Measurements from ENCODE around the gene UPF1.
A peak's percentile ranks its signal among the peaks of the same experiment; 100 is the strongest.

UPF1 gene

DNA sequence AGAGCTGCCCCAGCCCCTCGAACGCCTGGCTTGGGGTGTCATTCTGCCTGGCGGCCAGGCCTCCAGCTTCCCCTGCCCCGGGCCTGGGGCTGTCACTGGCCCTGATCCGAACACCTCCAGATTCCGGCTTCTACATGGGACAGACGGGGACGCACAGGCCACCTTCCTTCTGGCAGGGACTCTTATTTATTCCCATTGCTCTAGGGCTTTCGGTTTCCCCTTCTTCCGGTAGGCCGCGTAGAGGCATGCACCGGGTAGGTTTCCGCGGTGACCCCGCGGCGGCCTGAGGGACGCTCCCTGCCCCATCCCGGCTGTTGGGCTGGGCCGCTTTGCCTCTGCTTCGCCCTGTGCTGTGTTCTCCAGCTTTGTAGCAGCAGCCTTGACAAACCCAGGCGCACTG is 36.0 kb downstream of the UPF1 start:
- H3K27me3 Mint-ChIP-seq, result no peaks in the 10 kb centered on the region
- peaks cover 10% of the 10 kb centered on the region for H3K4me1 Mint-ChIP-seq
- H3K9me3 Mint-ChIP-seq, result no peaks in the 10 kb centered on the region
- no peak overlapping the region for H3K27ac Mint-ChIP-seq
- no peak overlapping the region for H3K4me3 Mint-ChIP-seq
- peaks cover 5% of the 10 kb centered on the region for H3K36me3 Mint-ChIP-seq

GRCh38 chr19:18868380-18869022 is 36.7 kb downstream of the UPF1 start:
- Mint-ChIP-seq H3K27me3 (no peaks in the 10 kb centered on the region), H3K4me1 (peaks cover 10% of the 10 kb centered on the region), H3K36me3 (peaks cover 5% of the 10 kb centered on the region), H3K4me3 (no peak overlapping the region), H3K9me3 (no peaks in the 10 kb centered on the region), H3K27ac (no peak overlapping the region)

GRCh38 chr19:18869023-18869618 is 37.4 kb downstream of the UPF1 start:
- Mint-ChIP-seq H3K4me3 (no peak overlapping the region), H3K36me3 (peaks cover 5% of the 10 kb centered on the region), H3K27ac (no peak overlapping the region), H3K27me3 (no peaks in the 10 kb centered on the region), H3K4me1 (peaks cover 10% of the 10 kb centered on the region), H3K9me3 (no peaks in the 10 kb centered on the region)

- H3K9me3 Mint-ChIP-seq, result no peaks in the 10 kb centered on the region
- no peaks in the 10 kb centered on the region for H3K27me3 Mint-ChIP-seq
- H3K27ac Mint-ChIP-seq, result no peak overlapping the region
- H3K36me3 Mint-ChIP-seq, result peaks cover 5% of the 10 kb centered on the region
- peaks cover 10% of the 10 kb centered on the region for H3K4me1 Mint-ChIP-seq
- no peak overlapping the region for H3K4me3 Mint-ChIP-seq
Measured at GRCh38 chr19:18869781-18870530, 38.2 kb downstream of the UPF1 start.

GRCh38 chr19:18870531-18871172 is 38.9 kb downstream of the UPF1 start:
- peaks cover 10% of the 10 kb centered on the region for H3K4me1 Mint-ChIP-seq
- peaks cover 5% of the 10 kb centered on the region for H3K36me3 Mint-ChIP-seq
- no peak overlapping the region for H3K27ac Mint-ChIP-seq
- no peaks in the 10 kb centered on the region for H3K9me3 Mint-ChIP-seq
- H3K4me3 Mint-ChIP-seq, result peak overlapping the region; percentile 47
- H3K27me3 Mint-ChIP-seq, result no peaks in the 10 kb centered on the region

DNA sequence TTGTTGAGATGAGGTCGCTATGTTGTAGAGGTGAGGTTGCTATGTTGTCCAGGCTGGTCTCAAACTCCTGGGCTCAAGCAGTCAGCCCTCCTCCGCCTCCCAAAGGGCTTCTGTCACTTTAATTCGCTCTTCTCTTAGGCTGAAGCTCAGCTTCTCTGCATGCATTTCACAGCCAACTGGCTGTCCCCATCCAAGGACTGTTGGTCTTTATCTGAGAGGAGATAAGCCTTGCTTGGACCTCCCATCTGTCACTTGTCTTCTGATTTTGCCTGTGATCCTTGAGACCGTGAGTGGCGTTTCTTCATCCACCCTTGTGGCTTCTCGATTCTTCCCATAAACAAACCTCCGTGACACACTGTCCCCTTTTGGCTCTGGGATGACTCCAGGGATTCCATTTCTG is 39.8 kb downstream of the UPF1 start:
- Mint-ChIP-seq H3K4me1 (peaks cover 10% of the 10 kb centered on the region), H3K27me3 (no peaks in the 10 kb centered on the region), H3K9me3 (no peaks in the 10 kb centered on the region), H3K27ac (no peak overlapping the region), H3K4me3 (peak overlapping the region; percentile 38), H3K36me3 (peaks cover 5% of the 10 kb centered on the region)

DNA sequence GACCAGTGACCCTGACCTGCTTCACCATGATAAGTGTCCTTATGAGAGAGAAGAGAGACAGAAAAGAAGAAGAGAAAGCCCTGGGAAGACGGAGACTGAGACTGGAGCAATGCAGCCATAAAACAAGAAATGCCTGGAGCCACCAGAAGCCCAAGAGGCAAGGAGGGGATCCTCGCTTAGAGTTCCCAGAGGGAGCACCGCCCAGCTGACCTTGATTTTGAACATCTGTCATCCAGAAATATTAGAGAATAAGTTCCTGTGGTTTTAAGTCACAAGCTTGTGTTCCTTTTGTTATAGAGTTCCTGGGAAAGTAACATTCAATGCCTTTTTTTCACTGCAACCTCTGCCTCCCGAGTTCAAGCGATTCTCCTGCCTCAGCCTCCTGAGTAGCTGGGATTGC is 44.0 kb downstream of the UPF1 start:
- Mint-ChIP-seq H3K27me3 (no peaks in the 10 kb centered on the region), H3K27ac (no peak overlapping the region), H3K9me3 (no peaks in the 10 kb centered on the region), H3K4me1 (peaks cover 8% of the 10 kb centered on the region), H3K36me3 (no peaks in the 10 kb centered on the region), H3K4me3 (no peak overlapping the region)

DNA sequence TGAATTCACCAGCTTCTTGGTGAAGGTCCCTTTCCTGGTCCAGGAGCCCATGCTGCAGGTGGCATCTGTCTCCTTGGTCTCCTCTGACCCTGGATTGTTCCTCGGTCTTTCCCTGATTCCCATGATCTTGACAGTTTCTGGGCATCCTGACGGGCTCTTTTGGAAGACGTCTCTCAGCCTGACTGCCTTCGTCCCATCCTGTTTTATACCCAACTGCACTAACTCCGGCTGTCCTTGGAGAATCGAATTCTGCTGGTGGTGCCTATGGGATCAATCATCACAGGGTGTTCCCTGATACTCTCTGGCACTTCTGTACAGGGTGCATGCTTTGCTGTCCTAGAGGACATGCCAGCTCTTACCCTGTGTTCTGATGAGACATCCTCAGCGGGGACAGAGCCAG is 45.1 kb downstream of the UPF1 start:
- H3K4me1 Mint-ChIP-seq, result peaks cover under 1% of the 10 kb centered on the region
- no peaks in the 10 kb centered on the region for H3K27me3 Mint-ChIP-seq
- no peak overlapping the region for H3K4me3 Mint-ChIP-seq
- no peak overlapping the region for H3K27ac Mint-ChIP-seq
- H3K9me3 Mint-ChIP-seq, result no peaks in the 10 kb centered on the region
- H3K36me3 Mint-ChIP-seq, result no peaks in the 10 kb centered on the region

GRCh38 chr19:18878058-18878797 is 46.5 kb downstream of the UPF1 start:
- no peaks in the 10 kb centered on the region for H3K36me3 Mint-ChIP-seq
- H3K4me1 Mint-ChIP-seq, result no peaks in the 10 kb centered on the region
- H3K4me3 Mint-ChIP-seq, result no peak overlapping the region
- H3K27ac Mint-ChIP-seq, result no peak overlapping the region
- H3K9me3 Mint-ChIP-seq, result no peaks in the 10 kb centered on the region
- no peaks in the 10 kb centered on the region for H3K27me3 Mint-ChIP-seq

- no peaks in the 10 kb centered on the region for H3K27me3 Mint-ChIP-seq
- no peaks in the 10 kb centered on the region for H3K9me3 Mint-ChIP-seq
- no peak overlapping the region for H3K27ac Mint-ChIP-seq
- H3K4me3 Mint-ChIP-seq, result no peak overlapping the region
- no peaks in the 10 kb centered on the region for H3K36me3 Mint-ChIP-seq
- no peaks in the 10 kb centered on the region for H3K4me1 Mint-ChIP-seq
Measured at GRCh38 chr19:18878858-18879578, 47.3 kb downstream of the UPF1 start.

DNA sequence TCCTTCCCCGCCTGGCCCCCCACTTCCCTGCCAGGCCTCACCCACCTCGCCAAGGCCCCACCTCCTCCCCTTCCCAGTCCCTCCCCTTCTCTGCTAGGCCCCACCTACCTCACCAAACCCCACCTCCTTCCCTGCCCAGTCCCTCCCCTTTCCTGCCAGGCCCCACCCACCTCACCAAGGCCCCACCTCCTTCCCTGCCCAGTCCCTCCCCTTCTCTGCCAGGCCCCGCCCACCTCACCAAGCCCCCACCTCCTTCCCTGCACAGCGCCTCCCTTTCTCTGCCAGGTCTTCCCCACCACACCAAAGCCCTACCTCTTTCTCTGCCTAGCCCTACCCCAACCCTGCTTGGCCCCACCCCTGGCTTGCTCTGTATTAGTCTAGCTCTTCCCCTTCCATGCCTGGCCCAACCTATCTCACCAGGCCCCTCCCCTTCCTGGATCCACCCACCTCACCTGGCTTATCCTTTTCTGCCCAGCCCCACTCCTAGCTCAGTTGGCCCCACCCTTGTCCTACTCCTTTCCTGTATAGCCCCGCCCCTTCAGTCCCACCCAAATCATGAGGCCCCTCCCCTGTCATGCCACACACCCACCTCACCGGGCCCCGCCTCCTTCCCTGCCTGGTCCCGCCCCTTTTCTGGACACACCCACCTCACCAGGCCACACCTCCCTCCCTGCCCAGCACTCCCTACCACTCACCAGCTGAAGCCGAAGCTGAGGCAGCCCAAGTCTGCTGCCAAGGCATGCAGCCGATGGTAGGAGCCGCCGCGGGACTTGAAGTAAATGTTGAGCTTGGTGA is 48.0 kb downstream of the UPF1 start:
- Mint-ChIP-seq H3K4me3 (no peak overlapping the region), H3K27me3 (no peaks in the 10 kb centered on the region), H3K9me3 (no peaks in the 10 kb centered on the region), H3K4me1 (no peaks in the 10 kb centered on the region), H3K27ac (no peak overlapping the region), H3K36me3 (no peaks in the 10 kb centered on the region)

DNA sequence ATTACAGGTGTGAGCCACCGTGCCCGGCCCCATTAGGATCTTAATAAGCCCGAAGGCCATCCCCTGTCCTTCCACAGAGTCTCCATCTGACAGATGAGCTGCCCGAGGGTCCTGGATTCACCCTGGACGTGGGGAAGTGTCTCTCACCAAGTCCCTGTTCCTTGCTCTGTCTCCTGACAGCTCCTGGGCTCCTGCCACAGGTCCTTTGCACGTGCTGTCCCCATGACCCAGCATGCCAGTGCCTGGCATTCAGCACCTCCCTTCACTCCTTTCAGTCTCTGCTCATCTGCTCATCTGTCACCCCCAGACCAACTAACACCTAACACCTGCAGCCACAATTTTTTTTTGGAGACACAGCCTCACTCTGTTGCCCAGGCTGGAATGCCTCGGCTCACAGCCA is 49.7 kb downstream of the UPF1 start:
- Mint-ChIP-seq H3K36me3 (no peaks in the 10 kb centered on the region), H3K27ac (no peak overlapping the region), H3K27me3 (no peaks in the 10 kb centered on the region), H3K9me3 (no peaks in the 10 kb centered on the region), H3K4me1 (no peaks in the 10 kb centered on the region), H3K4me3 (peak overlapping the region; percentile 2)

DNA sequence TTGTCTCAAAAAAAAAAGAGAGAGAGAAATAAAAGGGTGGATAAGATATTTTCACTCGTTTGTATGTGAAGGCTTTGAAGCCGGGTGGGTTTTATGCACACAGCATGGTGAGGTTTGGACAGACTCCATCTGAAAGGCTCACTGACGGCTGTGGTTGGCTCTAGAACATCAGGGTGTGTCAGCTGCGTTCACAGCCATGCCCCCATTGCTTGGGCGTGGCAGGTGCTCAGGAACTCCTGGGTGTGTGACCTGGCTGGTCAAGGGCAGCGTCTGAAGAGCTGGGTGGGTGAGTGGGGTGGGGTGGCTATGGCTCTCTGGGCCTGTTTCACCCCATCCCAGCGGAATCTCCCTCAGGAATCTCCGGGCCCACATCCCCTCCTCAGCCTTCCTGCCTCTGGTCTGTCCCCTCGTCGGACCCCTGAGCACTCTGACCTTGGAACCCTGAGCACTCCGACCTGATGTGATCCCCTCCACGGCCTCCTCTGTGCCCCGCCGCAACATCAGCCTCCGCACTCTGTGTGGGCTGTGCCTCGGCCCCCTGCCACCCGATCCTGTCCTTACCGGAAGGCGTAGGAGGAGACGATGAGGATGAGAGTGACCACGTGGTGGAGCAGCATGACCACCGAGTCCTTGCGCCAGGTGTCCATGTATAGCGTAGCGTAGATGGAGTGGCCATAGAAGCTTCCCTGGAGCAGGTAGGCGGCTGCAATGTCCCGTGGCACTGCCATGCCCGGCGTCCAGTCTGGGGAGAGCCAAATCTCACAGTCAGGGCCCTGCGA is 52.0 kb downstream of the UPF1 start:
- no peak overlapping the region for H3K27ac Mint-ChIP-seq
- H3K36me3 Mint-ChIP-seq, result no peaks in the 10 kb centered on the region
- H3K4me1 Mint-ChIP-seq, result no peaks in the 10 kb centered on the region

DNA sequence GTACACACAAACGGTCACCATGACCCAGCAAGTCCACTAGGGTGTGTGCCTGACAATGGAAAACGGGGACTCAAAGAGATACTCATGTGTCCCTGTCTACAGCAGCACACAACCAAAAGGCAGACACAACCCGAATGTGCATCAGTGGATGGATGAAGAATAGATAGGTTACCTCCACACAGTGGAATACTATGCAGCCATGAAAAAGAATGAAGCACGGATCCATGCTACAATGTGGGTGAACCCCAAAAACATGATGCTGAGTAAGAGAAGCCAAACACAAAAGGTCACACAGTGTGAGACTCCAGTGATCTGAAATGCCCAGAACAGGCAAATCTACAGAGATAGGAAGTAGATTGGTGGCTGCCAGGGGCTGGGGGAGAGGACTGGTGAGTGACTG is 55.2 kb downstream of the UPF1 start:
- Mint-ChIP-seq H3K4me1 (no peaks in the 10 kb centered on the region), H3K9me3 (no peaks in the 10 kb centered on the region), H3K27ac (peak overlapping the region; percentile 89), H3K4me3 (no peak overlapping the region), H3K27me3 (peaks cover 5% of the 10 kb centered on the region), H3K36me3 (no peaks in the 10 kb centered on the region)

More for the DNA sequence above, 52.0 kb downstream of the UPF1 start:
- Mint-ChIP-seq H3K9me3 (no peaks in the 10 kb centered on the region), H3K4me3 (no peak overlapping the region), H3K27me3 (peaks cover 5% of the 10 kb centered on the region)

Measured in activated naive CD4-positive, alpha-beta T cell treated with anti-CD3 and anti-CD28 coated beads, Interleukin-2, amount 50 U/mL, for 24 hours (primary cell).